GM12878 (cell line): Measurements from ENCODE around the gene IL10. TPM values are rescaled to one million over a fixed set of nuclear protein-coding genes. Genes with fewer than 3 reads are reported as not detected.

Experiments
- ASH2L ChIP-seq: fragments of 300-600, 200-600 bp; sonication (generic); IDR thresholded peaks from 2 replicates; pipeline ENCODE4 v1.6.1; 2017; ENCODE audit warnings: low read depth, mild to moderate bottlenecking, borderline replicate concordance
- BHLHE40 ChIP-seq, 2 experiments: fragments of 450-650 bp in 1 of 2; IDR thresholded peaks; 2 replicates each; pipeline ENCODE4 v1.6.1; 2011 to 2017; ENCODE audit warnings: low read depth in 2 of 2, borderline replicate concordance in 1 of 2, improper control_type of control experiment in 1 of 2, low read length in 1 of 2, mild to moderate bottlenecking in 1 of 2
- BRCA1 ChIP-seq: IDR thresholded peaks from 2 replicates; pipeline ENCODE4 v1.6.1; 2011; ENCODE audit warnings: low read depth, low read length, improper control_type of control experiment
- CBX5 ChIP-seq: sonication (generic); IDR thresholded peaks from 2 replicates; pipeline ENCODE4 v1.6.1; 2016; ENCODE audit warnings: low read depth, moderate library complexity, mild to moderate bottlenecking, inconsistent platforms
- EED ChIP-seq: sonication (generic); IDR thresholded peaks from 2 replicates; pipeline ENCODE4 v1.6.1; 2016; ENCODE audit warnings: antibody characterized with exemption, low read depth
- EGR1 ChIP-seq, 2 experiments: IDR thresholded peaks; 1 replicate in 1 of 2; 2 replicates in 1 of 2; pipeline ENCODE4 v1.6.1; 2011 to 2012; ENCODE audit warnings: low read depth in 2 of 2, low read length in 2 of 2, borderline replicate concordance in 1 of 2, mild to moderate bottlenecking in 1 of 2, moderate library complexity in 1 of 2
- ESRRA ChIP-seq: IDR thresholded peaks from 2 replicates; pipeline ENCODE4 v1.6.1; 2012; ENCODE audit warnings: mild to moderate bottlenecking, low read length, improper control_type of control experiment
- ETV6 ChIP-seq, 2 experiments: fragments of 450-650 bp in 1 of 2; IDR thresholded peaks in 1 of 2; conservative IDR thresholded peaks in 1 of 2; 2 replicates each; pipeline ENCODE4 v1.6.1; 2014; ENCODE audit warnings: antibody characterized with exemption in 1 of 2, borderline replicate concordance in 1 of 2, low read depth in 1 of 2, mild to moderate bottlenecking in 1 of 2, moderate library complexity in 1 of 2
- EZH2 ChIP-seq: IDR thresholded peaks from 2 replicates; pipeline ENCODE4 v1.6.1; 2012; ENCODE audit warnings: low read depth, mild to moderate bottlenecking, control low read depth, inconsistent platforms, low read length, borderline replicate concordance; ENCODE audit not compliant: control insufficient read depth
- HDGF ChIP-seq: fragments of 450-650 bp; IDR thresholded peaks from 2 replicates; pipeline ENCODE4 v1.6.1; 2016; ENCODE audit warnings: antibody characterized with exemption
- JUND ChIP-seq: IDR thresholded peaks from 2 replicates; pipeline ENCODE4 v1.6.1; 2012; ENCODE audit warnings: low read depth, mild to moderate bottlenecking, low read length, improper control_type of control experiment, moderate library complexity
- KAT2A ChIP-seq: conservative IDR thresholded peaks from 2 replicates; pipeline ENCODE4 v1.6.1; 2011; ENCODE audit warnings: low read depth, low read length; ENCODE audit not compliant: control insufficient read depth
- NFXL1 ChIP-seq: fragments of 450-650 bp; IDR thresholded peaks from 2 replicates; pipeline ENCODE4 v1.6.1; 2017; ENCODE audit warnings: antibody characterized with exemption, mild to moderate bottlenecking, borderline replicate concordance
- NFYB ChIP-seq: IDR thresholded peaks from 2 replicates; pipeline ENCODE4 v1.6.1; 2011; ENCODE audit warnings: low read depth, mild to moderate bottlenecking, low read length, improper control_type of control experiment, moderate library complexity; ENCODE audit not compliant: insufficient read depth
- SMAD1 ChIP-seq: fragments of 450-650 bp; IDR thresholded peaks from 2 replicates; pipeline ENCODE4 v1.6.1; 2018; ENCODE audit warnings: mild to moderate bottlenecking, low read depth; ENCODE audit not compliant: partially characterized antibody
- SP1 ChIP-seq: IDR thresholded peaks from one replicate; pipeline ENCODE4 v1.6.1; 2011; ENCODE audit warnings: low read depth, low read length
- SRF ChIP-seq, 2 experiments: IDR thresholded peaks; 2 replicates each; pipeline ENCODE4 v1.6.1; 2011; ENCODE audit warnings: low read depth in 2 of 2, low read length in 2 of 2, mild to moderate bottlenecking in 1 of 2, moderate library complexity in 1 of 2
- SUPT20H ChIP-seq: IDR thresholded peaks from 2 replicates; pipeline ENCODE4 v1.6.1; 2011; ENCODE audit warnings: low read depth, mild to moderate bottlenecking, low read length, moderate library complexity, borderline replicate concordance; ENCODE audit not compliant: control insufficient read depth
- TBL1XR1 ChIP-seq: IDR thresholded peaks from 2 replicates; pipeline ENCODE4 v1.6.1; 2012; ENCODE audit warnings: low read depth, low read length, improper control_type of control experiment
- TCF12 ChIP-seq: IDR thresholded peaks from 2 replicates; pipeline ENCODE4 v1.6.1; 2011; ENCODE audit warnings: low read depth, mild to moderate bottlenecking, low read length
- YBX1 ChIP-seq: fragments of 450-650 bp; IDR thresholded peaks from 2 replicates; pipeline ENCODE4 v1.6.1; 2016; ENCODE audit warnings: antibody characterized with exemption
- ZNF24 ChIP-seq: fragments of 450-650 bp; IDR thresholded peaks from 2 replicates; pipeline ENCODE4 v1.6.1; 2017; ENCODE audit warnings: antibody characterized with exemption, mild to moderate bottlenecking
- polyA plus RNA-seq, 11 experiments: library from polyadenylated mRNA; depleted of rRNA in 4 of 11; unstranded in 6 of 11; stranded (reverse) in 5 of 11; fragments of >200 nt; fragmentation: Nextera tagmentation in 4 of 11; fragmentation: Illumina TruSeq in 1 of 11; extraction: Ambion mirVana in 4 of 11; extraction: Trizol in 1 of 11; gene quantifications; 1 replicate in 1 of 11; 2 replicates in 10 of 11; pipeline versions ENCODE4 v1.2.1 to v1.2.3, GENCODE V29; 2011 to 2016; ENCODE audit warnings: inconsistent platforms in 2 of 11, missing spikeins in 2 of 11, low read depth in 1 of 11
- total RNA-seq, 4 experiments: library from RNA; depleted of rRNA in 3 of 4; stranded (reverse); fragments of >200 nt in 3 of 4; fragmentation: Illumina TruSeq in 1 of 4; extraction: Trizol in 1 of 4; gene quantifications; 2 replicates each; pipeline versions ENCODE4 v1.2.1 to v1.2.3, GENCODE V29; 2013 to 2021
- TF ChIP-seq, protein P1 (sequence below): fragments of 450-650 bp; formaldehyde crosslinking; IDR thresholded peaks from 2 replicates; pipeline ENCODE4 v1.5.0; 2022; ENCODE audit warnings: mild to moderate bottlenecking, missing genetic modification characterization
- TF ChIP-seq, protein P2 (sequence below): fragments of 450-650 bp; conservative IDR thresholded peaks from 2 replicates; pipeline ENCODE4 v1.6.1; 2017; ENCODE audit warnings: mild to moderate bottlenecking, moderate library complexity
- TF ChIP-seq, protein P3 (sequence below): IDR thresholded peaks from 2 replicates; pipeline ENCODE4 v1.6.1; 2011; ENCODE audit warnings: low read depth, low read length, improper control_type of control experiment, borderline replicate concordance

IL10 gene
- total and polyA plus RNA-seq, 10 of the 15 experiments (the other 5 are each of a cell fraction or from before 2014, with no cell fraction given), result 0.34 to 5.0 (median 1.1) TPM

DNA sequence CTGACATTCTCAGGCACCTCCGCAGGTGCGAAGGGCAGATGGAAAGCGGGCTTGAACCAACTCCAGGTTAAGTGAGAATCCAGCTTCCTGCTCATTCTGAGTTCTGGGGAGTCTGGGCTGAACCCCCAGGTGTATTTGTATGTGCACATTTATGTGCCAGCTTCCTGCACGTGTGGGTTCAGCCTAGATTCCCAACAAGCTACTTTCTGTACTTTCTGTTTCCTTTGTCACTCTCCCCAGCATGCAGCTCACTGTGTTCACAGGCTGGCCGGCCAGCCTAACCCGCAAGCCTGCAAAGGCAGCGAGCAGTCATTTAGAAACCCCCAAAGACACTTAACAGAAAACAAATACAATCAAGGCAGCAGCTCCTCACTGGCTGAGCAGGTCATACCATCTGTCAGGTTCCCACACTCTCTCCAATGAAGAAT lies 3.0 kb downstream of the IL10 start (continued):
- TF ChIP-seq, protein P1, sequence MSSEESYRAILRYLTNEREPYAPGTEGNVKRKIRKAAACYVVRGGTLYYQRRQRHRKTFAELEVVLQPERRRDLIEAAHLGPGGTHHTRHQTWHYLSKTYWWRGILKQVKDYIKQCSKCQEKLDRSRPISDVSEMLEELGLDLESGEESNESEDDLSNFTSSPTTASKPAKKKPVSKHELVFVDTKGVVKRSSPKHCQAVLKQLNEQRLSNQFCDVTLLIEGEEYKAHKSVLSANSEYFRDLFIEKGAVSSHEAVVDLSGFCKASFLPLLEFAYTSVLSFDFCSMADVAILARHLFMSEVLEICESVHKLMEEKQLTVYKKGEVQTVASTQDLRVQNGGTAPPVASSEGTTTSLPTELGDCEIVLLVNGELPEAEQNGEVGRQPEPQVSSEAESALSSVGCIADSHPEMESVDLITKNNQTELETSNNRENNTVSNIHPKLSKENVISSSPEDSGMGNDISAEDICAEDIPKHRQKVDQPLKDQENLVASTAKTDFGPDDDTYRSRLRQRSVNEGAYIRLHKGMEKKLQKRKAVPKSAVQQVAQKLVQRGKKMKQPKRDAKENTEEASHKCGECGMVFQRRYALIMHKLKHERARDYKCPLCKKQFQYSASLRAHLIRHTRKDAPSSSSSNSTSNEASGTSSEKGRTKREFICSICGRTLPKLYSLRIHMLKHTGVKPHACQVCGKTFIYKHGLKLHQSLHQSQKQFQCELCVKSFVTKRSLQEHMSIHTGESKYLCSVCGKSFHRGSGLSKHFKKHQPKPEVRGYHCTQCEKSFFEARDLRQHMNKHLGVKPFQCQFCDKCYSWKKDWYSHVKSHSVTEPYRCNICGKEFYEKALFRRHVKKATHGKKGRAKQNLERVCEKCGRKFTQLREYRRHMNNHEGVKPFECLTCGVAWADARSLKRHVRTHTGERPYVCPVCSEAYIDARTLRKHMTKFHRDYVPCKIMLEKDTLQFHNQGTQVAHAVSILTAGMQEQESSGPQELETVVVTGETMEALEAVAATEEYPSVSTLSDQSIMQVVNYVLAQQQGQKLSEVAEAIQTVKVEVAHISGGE (CRISPR knock-in tag), result no peak
- TF ChIP-seq, protein P2, sequence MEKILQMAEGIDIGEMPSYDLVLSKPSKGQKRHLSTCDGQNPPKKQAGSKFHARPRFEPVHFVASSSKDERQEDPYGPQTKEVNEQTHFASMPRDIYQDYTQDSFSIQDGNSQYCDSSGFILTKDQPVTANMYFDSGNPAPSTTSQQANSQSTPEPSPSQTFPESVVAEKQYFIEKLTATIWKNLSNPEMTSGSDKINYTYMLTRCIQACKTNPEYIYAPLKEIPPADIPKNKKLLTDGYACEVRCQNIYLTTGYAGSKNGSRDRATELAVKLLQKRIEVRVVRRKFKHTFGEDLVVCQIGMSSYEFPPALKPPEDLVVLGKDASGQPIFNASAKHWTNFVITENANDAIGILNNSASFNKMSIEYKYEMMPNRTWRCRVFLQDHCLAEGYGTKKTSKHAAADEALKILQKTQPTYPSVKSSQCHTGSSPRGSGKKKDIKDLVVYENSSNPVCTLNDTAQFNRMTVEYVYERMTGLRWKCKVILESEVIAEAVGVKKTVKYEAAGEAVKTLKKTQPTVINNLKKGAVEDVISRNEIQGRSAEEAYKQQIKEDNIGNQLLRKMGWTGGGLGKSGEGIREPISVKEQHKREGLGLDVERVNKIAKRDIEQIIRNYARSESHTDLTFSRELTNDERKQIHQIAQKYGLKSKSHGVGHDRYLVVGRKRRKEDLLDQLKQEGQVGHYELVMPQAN, result no peak; the same call in 1 of the 2 replicates
- no peak for TF ChIP-seq SUPT20H
- no peak for TF ChIP-seq EZH2
- TF ChIP-seq KAT2A, result no peak
- TF ChIP-seq NFYB, result peak; percentile 85
- TF ChIP-seq TCF12, result no peak; the same call in none of the 2 replicates
- TF ChIP-seq JUND, result peak; percentile 90
- TF ChIP-seq TBL1XR1, result peak; percentile 84
- peak; percentile 88 for TF ChIP-seq EED
- TF ChIP-seq, protein P3, sequence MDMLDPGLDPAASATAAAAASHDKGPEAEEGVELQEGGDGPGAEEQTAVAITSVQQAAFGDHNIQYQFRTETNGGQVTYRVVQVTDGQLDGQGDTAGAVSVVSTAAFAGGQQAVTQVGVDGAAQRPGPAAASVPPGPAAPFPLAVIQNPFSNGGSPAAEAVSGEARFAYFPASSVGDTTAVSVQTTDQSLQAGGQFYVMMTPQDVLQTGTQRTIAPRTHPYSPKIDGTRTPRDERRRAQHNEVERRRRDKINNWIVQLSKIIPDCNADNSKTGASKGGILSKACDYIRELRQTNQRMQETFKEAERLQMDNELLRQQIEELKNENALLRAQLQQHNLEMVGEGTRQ, result no peak
- TF ChIP-seq YBX1, result no peak
- TF ChIP-seq ETV6 (conservative IDR thresholded peaks at IDR 0.05 in 1 of 2, IDR thresholded peaks at IDR 0.05 in 1 of 2; ENCODE audit: borderline replicate concordance in 1 of 2, low read depth in 1 of 2), result peak in 1 of 2 experiments; percentile 88; a peak in 2 of 4 replicates
- no peak for TF ChIP-seq ZNF24
- no peak for TF ChIP-seq SP1
- no peak for TF ChIP-seq HDGF
- peak; percentile 77 for TF ChIP-seq CBX5
- no peak for TF ChIP-seq ASH2L
- no peak for TF ChIP-seq ESRRA
- 0 out of 3 replicates have a peak, but pooled peaks of 1 of the 2 experiments have one; percentile 17 for TF ChIP-seq EGR1 (IDR thresholded peaks at IDR 0.05; ENCODE audit: borderline replicate concordance in 1 of 2, low read depth in 2 of 2, low read length in 2 of 2)
- no peak for TF ChIP-seq NFXL1
- TF ChIP-seq SMAD1, result no peak
- TF ChIP-seq BRCA1, result no peak
- TF ChIP-seq SRF (IDR thresholded peaks at IDR 0.05; ENCODE audit: low read depth in 2 of 2, low read length in 2 of 2), result 0 out of 4 replicates have a peak, but pooled peaks of 1 of the 2 experiments have one; percentile 24
- TF ChIP-seq BHLHE40 (IDR thresholded peaks at IDR 0.05; ENCODE audit: borderline replicate concordance in 1 of 2, low read depth in 2 of 2, low read length in 1 of 2), result peak; percentile 98 to 99
